ENCODE measurements around the gene CYP2J2.
"Not testable (repeated sequence)": the region's sequence is repeated elsewhere in the genome, so short reads cannot be mapped to it uniquely, and the experiment has no call there.

The CYP2J2 gene

GRCh38 chr1:59926381-59927123 is at the start of gene CYP2J2:
TSS of gene CYP2J2 (minus strand) at chr1:59926773. CDS start at chr1:59926746, 27 bp downstream.
- intact Hi-C loops (cut with DNase I), result no loop called here
- peak; percentile 55 to 92 (median 85) for DNase-seq

- intact Hi-C loops (cut with DNase I), result loop anchor here (10.0 kb wide), 2 partner anchors 1071 to 1881 kb away; no protein-coding TSS in a partner anchor
- DNase-seq, result no peak
These were observed 47.1 kb upstream of the CYP2J2 start for GRCh38 chr1:59973719-59974118.

- DNase-seq, result peak in 13 of 42 donors; percentile 2 to 47 (median 21)
These were observed 45.8 kb upstream of the CYP2J2 start for GRCh38 chr1:59972216-59972927.

GRCh38 chr1:59971464-59971911 is 44.9 kb upstream of the CYP2J2 start:
- DNase-seq, result peak; percentile 49 to 91 (median 81)
- intact Hi-C loops (cut with DNase I), result loop anchor here (10.0 kb wide), 2 partner anchors 1073 to 1883 kb away; no protein-coding TSS in a partner anchor

More at GRCh38 chr1:59972216-59972927, 45.8 kb upstream of the CYP2J2 start:
- intact Hi-C loops (cut with DNase I), result loop anchor here (10.0 kb wide), 2 partner anchors 1072 to 1882 kb away; no protein-coding TSS in a partner anchor

GRCh38 chr1:59969542-59970175 is 43.1 kb upstream of the CYP2J2 start:
- DNase-seq, result not testable (repeated sequence)
- intact Hi-C loops (cut with DNase I), result loop anchor here (10.0 kb wide), 2 partner anchors 1075 to 1885 kb away; no protein-coding TSS in a partner anchor

GRCh38 chr1:59968746-59969145 is 42.2 kb upstream of the CYP2J2 start:
- DNase-seq; intact Hi-C loops (cut with DNase I): not testable (repeated sequence)

- intact Hi-C loops (cut with DNase I), result no loop called here
- no peak for DNase-seq
These were observed 41.2 kb upstream of the CYP2J2 start for GRCh38 chr1:59967780-59968179.

GRCh38 chr1:59967141-59967697 is 40.6 kb upstream of the CYP2J2 start:
- intact Hi-C loops (cut with DNase I), result no loop called here
- DNase-seq, result no peak

- intact Hi-C loops (cut with DNase I), result no loop called here
These were observed 25.5 kb upstream of the CYP2J2 start for GRCh38 chr1:59952065-59952464.

GRCh38 chr1:59949648-59950047 is 23.1 kb upstream of the CYP2J2 start:
- intact Hi-C loops (cut with DNase I), result loop anchor here (5.0 kb wide), 1 partner anchor 67 kb away; no protein-coding TSS in a partner anchor
- no peak for DNase-seq

More at GRCh38 chr1:59952065-59952464, 25.5 kb upstream of the CYP2J2 start:
- DNase-seq, result no peak

GRCh38 chr1:59948990-59949389 is 22.4 kb upstream of the CYP2J2 start:
- no peak for DNase-seq
- intact Hi-C loops (cut with DNase I), result loop anchor here (5.0 kb wide), 1 partner anchor 67 kb away; no protein-coding TSS in a partner anchor

GRCh38 chr1:59947047-59947938 is 20.7 kb upstream of the CYP2J2 start:
- intact Hi-C loops (cut with DNase I), result loop anchor here (2.0 to 5.0 kb wide), 2 partner anchors 44 to 65 kb away; no protein-coding TSS in a partner anchor
- DNase-seq, result peak; percentile 36 to 91 (median 78)

GRCh38 chr1:59945790-59946189 is 19.2 kb upstream of the CYP2J2 start:
- intact Hi-C loops (cut with DNase I), result loop anchor here (2.0 to 5.0 kb wide), 2 partner anchors 43 to 63 kb away; no protein-coding TSS in a partner anchor
- no peak for DNase-seq

GRCh38 chr1:59939393-59939792 is 12.8 kb upstream of the CYP2J2 start:
- intact Hi-C loops (cut with DNase I), result no loop called here
- DNase-seq, result no peak

GRCh38 chr1:59937636-59938210 is 11.2 kb upstream of the CYP2J2 start:
- no peak for DNase-seq
- intact Hi-C loops (cut with DNase I), result no loop called here

GRCh38 chr1:59936358-59936821 is 9.8 kb upstream of the CYP2J2 start:
- intact Hi-C loops (cut with DNase I), result no loop called here

GRCh38 chr1:59928996-59929395 is 2.4 kb upstream of the CYP2J2 start:
- no peak for DNase-seq
- intact Hi-C loops (cut with DNase I), result no loop called here

More at GRCh38 chr1:59936358-59936821, 9.8 kb upstream of the CYP2J2 start:
- DNase-seq, result no peak
